ENCODE measurements around the gene TMEM132C.

DNA sequence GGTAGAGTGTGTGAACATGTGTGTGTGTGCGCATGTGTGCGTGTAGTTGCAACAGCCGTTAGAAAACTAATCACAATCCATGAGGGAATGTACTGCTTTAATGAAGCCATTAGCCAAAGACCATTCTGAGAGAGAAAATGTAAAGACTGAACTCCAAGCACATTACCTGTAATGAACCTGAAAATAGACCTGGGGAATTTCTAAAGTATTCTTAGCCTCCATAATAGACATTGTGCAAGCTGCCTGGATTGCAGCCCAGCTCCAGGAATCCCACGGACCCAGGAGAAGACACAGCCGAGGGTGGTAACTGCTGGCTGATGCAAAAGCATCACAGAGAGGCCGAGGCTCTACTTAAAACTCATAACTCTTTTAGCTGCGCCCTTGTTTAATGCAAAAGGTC is 400.2 kb downstream of the TMEM132C start:
- TF ChIP-seq ATF3 (CRISPR knock-in tag; conservative IDR thresholded peaks at IDR 0.05) (no peak), ZNF121 (CRISPR knock-in tag; IDR thresholded peaks at IDR 0.05) (no peak), ESRRA (CRISPR knock-in tag; IDR thresholded peaks at IDR 0.05; ENCODE audit: borderline replicate concordance) (no peak), CTCF (IDR thresholded peaks at IDR 0.05) (no peak), ZNF317 (CRISPR knock-in tag; IDR thresholded peaks at IDR 0.05; ENCODE audit: borderline replicate concordance, low read depth) (no peak), SMAD3 (CRISPR knock-in tag; IDR thresholded peaks at IDR 0.05; ENCODE audit: borderline replicate concordance) (no peak), FOXJ3 (CRISPR knock-in tag; IDR thresholded peaks at IDR 0.05; ENCODE audit: borderline replicate concordance) (no peak), ZNF219 (CRISPR knock-in tag; IDR thresholded peaks at IDR 0.05; ENCODE audit: borderline replicate concordance) (no peak)
- TF ChIP-seq, protein P1, sequence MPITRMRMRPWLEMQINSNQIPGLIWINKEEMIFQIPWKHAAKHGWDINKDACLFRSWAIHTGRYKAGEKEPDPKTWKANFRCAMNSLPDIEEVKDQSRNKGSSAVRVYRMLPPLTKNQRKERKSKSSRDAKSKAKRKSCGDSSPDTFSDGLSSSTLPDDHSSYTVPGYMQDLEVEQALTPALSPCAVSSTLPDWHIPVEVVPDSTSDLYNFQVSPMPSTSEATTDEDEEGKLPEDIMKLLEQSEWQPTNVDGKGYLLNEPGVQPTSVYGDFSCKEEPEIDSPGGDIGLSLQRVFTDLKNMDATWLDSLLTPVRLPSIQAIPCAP (CRISPR knock-in tag; IDR thresholded peaks at IDR 0.05) = no peak
- TF ChIP-seq, protein P2, sequence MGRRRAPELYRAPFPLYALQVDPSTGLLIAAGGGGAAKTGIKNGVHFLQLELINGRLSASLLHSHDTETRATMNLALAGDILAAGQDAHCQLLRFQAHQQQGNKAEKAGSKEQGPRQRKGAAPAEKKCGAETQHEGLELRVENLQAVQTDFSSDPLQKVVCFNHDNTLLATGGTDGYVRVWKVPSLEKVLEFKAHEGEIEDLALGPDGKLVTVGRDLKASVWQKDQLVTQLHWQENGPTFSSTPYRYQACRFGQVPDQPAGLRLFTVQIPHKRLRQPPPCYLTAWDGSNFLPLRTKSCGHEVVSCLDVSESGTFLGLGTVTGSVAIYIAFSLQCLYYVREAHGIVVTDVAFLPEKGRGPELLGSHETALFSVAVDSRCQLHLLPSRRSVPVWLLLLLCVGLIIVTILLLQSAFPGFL (CRISPR knock-in tag; IDR thresholded peaks at IDR 0.05; ENCODE audit: borderline replicate concordance) = no peak
- TF ChIP-seq, protein P3, sequence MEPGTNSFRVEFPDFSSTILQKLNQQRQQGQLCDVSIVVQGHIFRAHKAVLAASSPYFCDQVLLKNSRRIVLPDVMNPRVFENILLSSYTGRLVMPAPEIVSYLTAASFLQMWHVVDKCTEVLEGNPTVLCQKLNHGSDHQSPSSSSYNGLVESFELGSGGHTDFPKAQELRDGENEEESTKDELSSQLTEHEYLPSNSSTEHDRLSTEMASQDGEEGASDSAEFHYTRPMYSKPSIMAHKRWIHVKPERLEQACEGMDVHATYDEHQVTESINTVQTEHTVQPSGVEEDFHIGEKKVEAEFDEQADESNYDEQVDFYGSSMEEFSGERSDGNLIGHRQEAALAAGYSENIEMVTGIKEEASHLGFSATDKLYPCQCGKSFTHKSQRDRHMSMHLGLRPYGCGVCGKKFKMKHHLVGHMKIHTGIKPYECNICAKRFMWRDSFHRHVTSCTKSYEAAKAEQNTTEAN (CRISPR knock-in tag; IDR thresholded peaks at IDR 0.05) = no peak

Measured in WTC11 (cell line).